ENCODE results near the gene SERPINB12.

- TF ChIP-seq EZH2 (IDR thresholded peaks at IDR 0.05; ENCODE audit: insufficient read depth, poor library complexity, severe bottlenecking) (no peak), EZH2phosphoT487 (IDR thresholded peaks at IDR 0.05; ENCODE audit: insufficient read depth, low read depth) (no peak)
Observed at GRCh38 chr18:63604791-63605567, 62.8 kb downstream of the SERPINB12 start.

Measured in GM23248 (cell line).